ENCODE data around the gene HGD.

DNA sequence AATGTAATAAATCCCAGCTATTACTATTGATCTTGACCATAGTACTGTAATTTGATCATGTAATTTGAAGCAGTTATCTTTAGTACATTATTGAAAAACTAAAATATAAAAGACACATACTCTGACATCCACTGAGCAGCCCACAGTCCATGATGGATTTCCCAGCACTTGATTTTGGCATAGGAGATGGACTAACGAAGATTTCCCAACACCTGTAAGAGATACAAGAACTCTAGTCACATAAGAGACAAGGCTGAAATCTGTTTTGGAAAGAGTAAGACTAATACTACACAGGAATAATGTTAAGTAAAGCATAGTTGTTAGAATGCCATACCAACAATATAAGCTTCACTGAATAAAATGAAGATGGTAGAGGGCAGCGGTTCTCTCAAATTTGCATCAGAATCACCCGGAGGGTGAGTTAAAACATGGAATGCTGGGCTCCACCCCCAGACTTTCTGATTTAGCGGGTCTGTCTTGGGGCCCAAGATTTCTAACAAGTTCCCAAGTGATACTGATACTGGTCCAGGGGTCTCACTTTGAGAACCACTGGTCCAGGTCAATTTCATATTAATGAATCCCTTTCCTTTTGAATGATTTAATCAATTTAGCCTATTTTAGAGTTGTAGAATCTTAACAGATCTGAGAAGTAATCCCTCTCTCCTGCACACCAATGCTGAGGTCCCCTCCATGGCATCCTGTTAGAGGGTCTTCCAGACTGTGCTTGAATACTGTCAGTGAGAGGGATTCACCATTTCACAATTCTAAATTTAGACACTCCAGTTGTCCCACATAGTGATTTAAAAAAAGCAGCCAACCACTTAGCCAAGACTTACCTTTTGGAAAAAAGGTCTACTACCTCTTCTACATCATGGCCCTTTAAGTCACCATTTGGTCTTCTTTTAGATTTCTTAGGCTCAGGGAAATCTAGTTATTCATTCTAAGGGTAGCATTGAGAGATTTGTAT is 48.8 kb upstream of the HGD start:
- TF ChIP-seq, protein P1, sequence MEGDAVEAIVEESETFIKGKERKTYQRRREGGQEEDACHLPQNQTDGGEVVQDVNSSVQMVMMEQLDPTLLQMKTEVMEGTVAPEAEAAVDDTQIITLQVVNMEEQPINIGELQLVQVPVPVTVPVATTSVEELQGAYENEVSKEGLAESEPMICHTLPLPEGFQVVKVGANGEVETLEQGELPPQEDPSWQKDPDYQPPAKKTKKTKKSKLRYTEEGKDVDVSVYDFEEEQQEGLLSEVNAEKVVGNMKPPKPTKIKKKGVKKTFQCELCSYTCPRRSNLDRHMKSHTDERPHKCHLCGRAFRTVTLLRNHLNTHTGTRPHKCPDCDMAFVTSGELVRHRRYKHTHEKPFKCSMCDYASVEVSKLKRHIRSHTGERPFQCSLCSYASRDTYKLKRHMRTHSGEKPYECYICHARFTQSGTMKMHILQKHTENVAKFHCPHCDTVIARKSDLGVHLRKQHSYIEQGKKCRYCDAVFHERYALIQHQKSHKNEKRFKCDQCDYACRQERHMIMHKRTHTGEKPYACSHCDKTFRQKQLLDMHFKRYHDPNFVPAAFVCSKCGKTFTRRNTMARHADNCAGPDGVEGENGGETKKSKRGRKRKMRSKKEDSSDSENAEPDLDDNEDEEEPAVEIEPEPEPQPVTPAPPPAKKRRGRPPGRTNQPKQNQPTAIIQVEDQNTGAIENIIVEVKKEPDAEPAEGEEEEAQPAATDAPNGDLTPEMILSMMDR (IDR thresholded peaks at IDR 0.05): no peak
- no peak for TF ChIP-seq POLR2A (IDR thresholded peaks at IDR 0.05)
- TF ChIP-seq EP300 (IDR thresholded peaks at IDR 0.05): no peak
- no peak for TF ChIP-seq POLR2AphosphoS5 (IDR thresholded peaks at IDR 0.05)
